ENCODE data around the gene KCND3.

- TF ChIP-seq CTCF (IDR thresholded peaks at IDR 0.05) (no peak), POLR2A (IDR thresholded peaks at IDR 0.05) (no peak)
These were observed 152.1 kb downstream of the KCND3 start for GRCh38 chr1:111837393-111837792.

All from Peyer's patch (tissue), 4 donors.